HepG2 (cell line): ENCODE results near the gene CCSER1. TPM values are rescaled to one million over a fixed set of nuclear protein-coding genes. Genes with fewer than 3 reads are reported as not detected.

Experiments
- ATAC-seq: fragments of 200-7000 bp; cut with Tn5 transposase; 3 replicates; pipeline ENCODE4 v1.9.1; 2020; ENCODE audit warnings: mild to moderate bottlenecking, moderate library complexity
- BruUV-seq: library from RNA; stranded (reverse); fragments of 400-500 nt; replicated peaks from 2 replicates; lab custom pipeline; 2021; lab: Mats Ljungman, UMichigan
- CTCF ChIA-PET: fragments of 300-600 bp; formaldehyde crosslinking; extraction: SDS; loops from one replicate; lab custom pipeline; 2021; ENCODE audit warnings: low total read pairs, inconsistent platforms, low intra/inter-chr PET ratio; lab: Yijun Ruan, JAX
- POLR2A ChIA-PET: fragments of 350-600 bp; sonication (Branson Sonifier 250); formaldehyde crosslinking; loops from one replicate; lab custom pipeline; 2020; ENCODE audit warnings: antibody characterized with exemption, inconsistent platforms; lab: Yijun Ruan, JAX
- DNase-seq: peaks from one replicate; pipeline ENCODE4 v3.0.0-alpha.2; 2015; ENCODE audit warnings: low spot score
- FAIRE-seq: peaks from 3 replicates; lab custom pipeline; 2011; peaks lifted over from hg19 to GRCh38; lab: Jason Lieb, UNC
- H2AFZ ChIP-seq: one replicate; pipeline ENCODE4 v1.6.1; 2011; ENCODE audit warnings: low read length, inconsistent platforms
- H3K27ac ChIP-seq: fragments of 300-600 bp; 3 replicates; pipeline ENCODE4 v1.8.0; 2011; ENCODE audit warnings: mixed run types, mild to moderate bottlenecking, mixed read lengths, low read length, inconsistent platforms; ENCODE audit not compliant: insufficient read depth; ENCODE audit errors: extremely low read length
- H3K27me3 ChIP-seq, 2 experiments: fragments of 200-600 bp in 1 of 2; 2 replicates in 1 of 2; 3 replicates in 1 of 2; pipeline versions ENCODE4 v1.6.0 to v1.8.0; 2011; ENCODE audit warnings: low read length in 2 of 2, mild to moderate bottlenecking in 2 of 2, moderate library complexity in 2 of 2, inconsistent platforms in 1 of 2; ENCODE audit not compliant: insufficient read depth in 2 of 2, control insufficient read depth in 1 of 2
- H3K36me3 ChIP-seq, 2 experiments: fragments of 200-600 bp in 1 of 2; replicated peaks in 1 of 2; 2 replicates in 1 of 2; 3 replicates in 1 of 2; pipeline versions ENCODE4 v1.5.1 to v1.8.0; 2011; ENCODE audit warnings: low read length in 2 of 2, inconsistent platforms in 1 of 2; ENCODE audit not compliant: insufficient read depth in 2 of 2, control insufficient read depth in 1 of 2
- H3K4me1 ChIP-seq: 2 replicates; pipeline ENCODE4 v1.5.1; 2012; ENCODE audit warnings: low read length, inconsistent platforms; ENCODE audit not compliant: insufficient read depth
- H3K4me2 ChIP-seq: 2 replicates; pipeline ENCODE4 v1.6.0; 2011; ENCODE audit warnings: low read depth, low read length, inconsistent platforms
- H3K4me3 ChIP-seq, 3 experiments: fragments of 200-600 bp in 1 of 3; sonication (generic), shearing (Covaris generic) in 1 of 3; replicated peaks in 1 of 3; 2 replicates each; pipeline ENCODE4 v1.5.1; 2011 to 2016; ENCODE audit warnings: low read length in 3 of 3, inconsistent platforms in 2 of 3, low read depth in 2 of 3, mild to moderate bottlenecking in 2 of 3, control low read depth in 1 of 3, mixed read lengths in 1 of 3; ENCODE audit not compliant: insufficient read depth in 1 of 3
- H3K79me2 ChIP-seq: one replicate; pipeline ENCODE4 v1.6.1; 2011; ENCODE audit warnings: low read length, inconsistent platforms; ENCODE audit not compliant: insufficient read depth
- H3K9ac ChIP-seq: 2 replicates; pipeline ENCODE4 v1.6.0; 2011; ENCODE audit warnings: mild to moderate bottlenecking, low read depth, low read length, inconsistent platforms; ENCODE audit not compliant: insufficient read depth
- H3K9me3 ChIP-seq: 2 replicates; pipeline ENCODE4 v1.5.1; 2012; ENCODE audit warnings: mild to moderate bottlenecking, low read length
- H4K20me1 ChIP-seq: 2 replicates; pipeline ENCODE4 v1.6.0; 2011; ENCODE audit warnings: inconsistent platforms, mild to moderate bottlenecking, low read length, moderate library complexity; ENCODE audit not compliant: insufficient read depth
- ATF7-NPFF ChIP-seq: sonication (generic); formaldehyde crosslinking; IDR thresholded peaks from 2 replicates; pipeline ENCODE4 v1.8.1; 2023; ENCODE audit warnings: mild to moderate bottlenecking, low read depth, missing genetic modification reagents, moderate library complexity
- HNRNPLL ChIP-seq: fragments of 200-400 bp; formaldehyde crosslinking; IDR thresholded peaks from 2 replicates; pipeline ENCODE4 v1.6.1; 2017; ENCODE audit warnings: mild to moderate bottlenecking, low read depth, low read length; ENCODE audit not compliant: poor library complexity, severe bottlenecking
- KDM1A ChIP-seq: IDR thresholded peaks from 2 replicates; pipeline ENCODE4 v1.6.1; 2016; ENCODE audit warnings: missing compliant biosample characterization
- SMARCC2 ChIP-seq: fragments of 450-650 bp; IDR thresholded peaks from 2 replicates; pipeline ENCODE4 v1.6.1; 2017; ENCODE audit warnings: antibody characterized with exemption, mild to moderate bottlenecking
- SNAPC4 ChIP-seq: sonication (generic); formaldehyde crosslinking; IDR thresholded peaks from 2 replicates; pipeline ENCODE4 v1.4.0; 2020; ENCODE audit warnings: mild to moderate bottlenecking, missing genetic modification reagents
- ZNF235 ChIP-seq: sonication (generic); formaldehyde crosslinking; IDR thresholded peaks from 2 replicates; pipeline ENCODE4 v1.8.1; 2023; ENCODE audit warnings: mild to moderate bottlenecking, missing genetic modification reagents, borderline replicate concordance
- ZNF83 ChIP-seq: sonication (generic); formaldehyde crosslinking; IDR thresholded peaks from 2 replicates; pipeline ENCODE4 v1.4.0; 2020; ENCODE audit warnings: missing genetic modification reagents, mild to moderate bottlenecking, borderline replicate concordance
- WGBS: methylation state at CpG from one replicate; pipeline ENCODE4 v1.1.6; 2017; ENCODE audit warnings: low lambda C conversion rate; 5-methylcytosine and 5-hydroxymethylcytosine counted together
- in situ Hi-C: cut with HindIII; loops from 2 replicates; pipeline ENCODE4 v1.10.0; 2017; ENCODE audit warnings: low pct_unique_long_range_greater_than_20kb; ENCODE audit not compliant: extremely low pct_ligation_motif_present
- intact Hi-C: fragments of 100-400 bp; cut with micrococcal nuclease; formaldehyde crosslinking; loops from one replicate; pipeline ENCODE4 v1.10.0; 2022; ENCODE audit not compliant: unreplicated experiment
- polyA plus RNA-seq, 8 experiments: library from polyadenylated mRNA; depleted of rRNA in 3 of 8; stranded (reverse) in 7 of 8; unstranded in 1 of 8; fragments of >200 nt; fragmentation: Illumina TruSeq in 4 of 8; extraction: Trizol in 4 of 8; gene quantifications; 2 replicates each; pipeline versions ENCODE4 v1.2.1 to v1.2.3, GENCODE V29; 2011 to 2016; ENCODE audit warnings: low read depth in 4 of 8, missing spikeins in 1 of 8, mixed read lengths in 1 of 8; ENCODE audit not compliant: insufficient read depth in 1 of 8
- total RNA-seq, 5 experiments: library from RNA; depleted of rRNA; stranded (reverse); fragments of >200 nt; fragmentation: Illumina TruSeq; extraction: Trizol; gene quantifications; 2 replicates each; pipeline ENCODE4 v1.2.3, GENCODE V29; 2016; ENCODE audit warnings: low read depth in 1 of 5
- TF ChIP-seq, protein P1 (sequence below): sonication (generic); formaldehyde crosslinking; IDR thresholded peaks from 2 replicates; pipeline ENCODE4 v1.5.0; 2020; ENCODE audit warnings: mild to moderate bottlenecking, missing genetic modification reagents, moderate library complexity

The CCSER1 gene
- total and polyA plus RNA-seq, 2 of the 13 experiments (the other 11 are each of a cell fraction or from before 2014, with no cell fraction given), result not detected

DNA sequence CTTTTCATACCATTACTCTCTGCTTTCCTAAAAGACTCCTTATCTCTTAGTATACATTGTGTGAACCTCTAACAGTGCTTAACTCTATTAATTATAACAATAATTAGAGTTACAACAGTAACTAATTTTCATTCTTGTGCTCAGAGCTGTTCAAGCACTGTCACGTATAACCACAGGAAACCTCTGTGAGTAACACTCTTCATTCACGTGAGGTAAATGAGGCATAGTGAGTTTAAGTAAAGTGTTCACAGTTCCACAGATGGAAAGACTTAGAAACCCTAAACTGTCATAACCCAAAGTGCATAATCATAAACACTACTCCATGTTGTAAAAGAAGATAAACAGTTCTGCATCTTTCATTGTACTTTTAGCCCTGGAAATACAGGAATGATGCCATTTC, 222.4 kb downstream of the CCSER1 start:
- Histone ChIP-seq H3K79me2 (no peaks in the 10 kb centered on the region), H4K20me1 (no peaks in the 10 kb centered on the region), H3K27ac (no peak overlapping the region), H3K4me2 (no peak overlapping the region), H3K27me3 (no peaks in the 10 kb centered on the region), H3K4me1 (no peaks in the 10 kb centered on the region), H3K9me3 (no peaks in the 10 kb centered on the region), H3K9ac (no peak overlapping the region), H3K4me3 (no peak overlapping the region), H3K36me3 (no peaks in the 10 kb centered on the region), H2AFZ (no peak overlapping the region)
- ATAC-seq (no peak), FAIRE-seq (no peak), DNase-seq (no peak)
- intact Hi-C loops, result no loop called here
- 0% methylated on average over 2 of the region's 2 CpGs for WGBS
- ChIA-PET CTCF (no interaction called here), POLR2A (no interaction called here)
- TF ChIP-seq HNRNPLL, result no peak
- TF ChIP-seq, protein P1, sequence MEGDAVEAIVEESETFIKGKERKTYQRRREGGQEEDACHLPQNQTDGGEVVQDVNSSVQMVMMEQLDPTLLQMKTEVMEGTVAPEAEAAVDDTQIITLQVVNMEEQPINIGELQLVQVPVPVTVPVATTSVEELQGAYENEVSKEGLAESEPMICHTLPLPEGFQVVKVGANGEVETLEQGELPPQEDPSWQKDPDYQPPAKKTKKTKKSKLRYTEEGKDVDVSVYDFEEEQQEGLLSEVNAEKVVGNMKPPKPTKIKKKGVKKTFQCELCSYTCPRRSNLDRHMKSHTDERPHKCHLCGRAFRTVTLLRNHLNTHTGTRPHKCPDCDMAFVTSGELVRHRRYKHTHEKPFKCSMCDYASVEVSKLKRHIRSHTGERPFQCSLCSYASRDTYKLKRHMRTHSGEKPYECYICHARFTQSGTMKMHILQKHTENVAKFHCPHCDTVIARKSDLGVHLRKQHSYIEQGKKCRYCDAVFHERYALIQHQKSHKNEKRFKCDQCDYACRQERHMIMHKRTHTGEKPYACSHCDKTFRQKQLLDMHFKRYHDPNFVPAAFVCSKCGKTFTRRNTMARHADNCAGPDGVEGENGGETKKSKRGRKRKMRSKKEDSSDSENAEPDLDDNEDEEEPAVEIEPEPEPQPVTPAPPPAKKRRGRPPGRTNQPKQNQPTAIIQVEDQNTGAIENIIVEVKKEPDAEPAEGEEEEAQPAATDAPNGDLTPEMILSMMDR (CRISPR knock-in tag), result no peak
- no peak for TF ChIP-seq SMARCC2
- no peak for TF ChIP-seq KDM1A (CRISPR knock-in tag)
- TF ChIP-seq ATF7-NPFF (CRISPR knock-in tag), result no peak
- in situ Hi-C loops, result no loop called here
- no TSS peak for BruUV-seq

- H2AFZ ChIP-seq, result no peak overlapping the region
- H3K4me1 ChIP-seq, result no peaks in the 10 kb centered on the region
- H4K20me1 ChIP-seq, result no peaks in the 10 kb centered on the region
- FAIRE-seq (no peak), ATAC-seq (peak; percentile 60; the same call in 2 of the 3 replicates), DNase-seq (peak; percentile 45)
- no peak overlapping the region for H3K27ac ChIP-seq
- intact Hi-C loops (no loop called here), in situ Hi-C loops (no loop called here)
- WGBS, result 22% methylated on average over 3 of the region's 3 CpGs
- H3K9me3 ChIP-seq, result no peaks in the 10 kb centered on the region
- no peaks in the 10 kb centered on the region for H3K79me2 ChIP-seq
- H3K27me3 ChIP-seq, result no peaks in the 10 kb centered on the region; a peak in 1 of 5 replicates
- H3K36me3 ChIP-seq, result no peaks in the 10 kb centered on the region
- no TSS peak for BruUV-seq
- ChIA-PET POLR2A (no interaction called here), CTCF (no interaction called here)
- H3K4me2 ChIP-seq, result no peak overlapping the region
- H3K4me3 ChIP-seq, result no peak overlapping the region
- H3K9ac ChIP-seq, result no peak overlapping the region
- TF ChIP-seq ZNF235 (no peak), SNAPC4 (CRISPR knock-in tag) (no peak), ZNF83 (CRISPR knock-in tag) (no peak)
- TF ChIP-seq, protein P1 (CRISPR knock-in tag), result peak; percentile 56
Observed at GRCh38 chr4:90357117-90357710, 230.0 kb downstream of the CCSER1 start.
